HFFc6 (cell line): Measurements from ENCODE around the gene MRPS6. TPM values are rescaled to one million over a fixed set of nuclear protein-coding genes. Genes with fewer than 3 reads are reported as not detected.

ENCODE experiments used
- DNase-seq: peaks from one replicate; pipeline ENCODE4 v3.0.0-alpha.2; 2018
- H3K27ac Mint-ChIP-seq: 2 replicates; pipeline ENCODE4 v1.8.0; 2020; ENCODE audit warnings: mild to moderate bottlenecking, mixed read lengths
- H3K27me3 Mint-ChIP-seq: 2 replicates; pipeline ENCODE4 v1.8.0; 2021; ENCODE audit warnings: mild to moderate bottlenecking, moderate library complexity, mixed read lengths; ENCODE audit not compliant: insufficient read depth
- H3K36me3 Mint-ChIP-seq: 2 replicates; pipeline ENCODE4 v1.8.0; 2021; ENCODE audit warnings: low read depth, mixed read lengths
- H3K4me1 Mint-ChIP-seq: 2 replicates; pipeline ENCODE4 v1.8.0; 2020; ENCODE audit warnings: low read depth, mixed read lengths
- H3K4me3 Mint-ChIP-seq: 2 replicates; pipeline ENCODE4 v1.8.0; 2020; ENCODE audit warnings: mild to moderate bottlenecking, moderate library complexity, mixed read lengths
- H3K9me3 Mint-ChIP-seq: 2 replicates; pipeline ENCODE4 v1.8.0; 2020; ENCODE audit warnings: mild to moderate bottlenecking, mixed read lengths
- CTCF ChIP-seq: fragments of 200-600 bp; sonication (generic); IDR thresholded peaks from 2 replicates; pipeline ENCODE4 v1.5.0; 2021; ENCODE audit warnings: antibody characterized with exemption, mild to moderate bottlenecking
- total RNA-seq, 6 experiments: library from RNA; stranded (reverse); fragmentation: NEBNext Ultra II Directional; extraction: Animal tissue kit (Norgen Biotek cat#: 25700); gene quantifications; 2 replicates in 1 of 6; 3 replicates in 5 of 6; pipeline ENCODE4 v1.2.3, GENCODE V29; 2021

The MRPS6 gene
- total RNA-seq, 6 experiments from 2014 or later, result 57.1 to 89.6 (median 62.8) TPM

GRCh38 chr21:34072145-34073031 is 990 bp upstream of the MRPS6 start:
- Mint-ChIP-seq H3K27me3 (peaks cover 3% of the 10 kb centered on the region; the same call in 1 of the 2 replicates), H3K4me1 (peaks cover 38% of the 10 kb centered on the region), H3K9me3 (no peaks in the 10 kb centered on the region), H3K27ac (peak overlapping the region; percentile 27; the same call in 1 of the 2 replicates), H3K4me3 (peak overlapping the region; percentile 78), H3K36me3 (peaks cover 28% of the 10 kb centered on the region)
- no peak for DNase-seq
- TF ChIP-seq CTCF, result no peak

GRCh38 chr21:34073749-34074282 is 438 bp downstream of the MRPS6 start:
- Mint-ChIP-seq H3K36me3 (peaks cover 39% of the 10 kb centered on the region), H3K9me3 (no peaks in the 10 kb centered on the region), H3K27me3 (peaks cover 3% of the 10 kb centered on the region; the same call in 1 of the 2 replicates), H3K4me1 (peaks cover 53% of the 10 kb centered on the region), H3K4me3 (peak overlapping the region; percentile 96), H3K27ac (peak overlapping the region; percentile 81)
- TF ChIP-seq CTCF, result no peak
- DNase-seq, result no peak

GRCh38 chr21:34074283-34075090 is 1.1 kb downstream of the MRPS6 start:
- H3K4me3 Mint-ChIP-seq, result peak overlapping the region; percentile 96
- peak; percentile 50; the same call in 1 of the 2 replicates for TF ChIP-seq CTCF
- H3K36me3 Mint-ChIP-seq, result peaks cover 42% of the 10 kb centered on the region
- H3K4me1 Mint-ChIP-seq, result peaks cover 59% of the 10 kb centered on the region
- DNase-seq, result no peak
- H3K9me3 Mint-ChIP-seq, result no peaks in the 10 kb centered on the region
- peak overlapping the region; percentile 81 for H3K27ac Mint-ChIP-seq
- H3K27me3 Mint-ChIP-seq, result peaks cover 3% of the 10 kb centered on the region; the same call in 1 of the 2 replicates

GRCh38 chr21:34075091-34075425 is 1.7 kb downstream of the MRPS6 start:
- Mint-ChIP-seq H3K4me1 (peaks cover 65% of the 10 kb centered on the region), H3K27ac (no peak overlapping the region), H3K36me3 (peaks cover 48% of the 10 kb centered on the region), H3K27me3 (peaks cover 3% of the 10 kb centered on the region; the same call in 1 of the 2 replicates), H3K4me3 (peak overlapping the region; percentile 96), H3K9me3 (no peaks in the 10 kb centered on the region)
- no peak for TF ChIP-seq CTCF
- no peak for DNase-seq

- Mint-ChIP-seq H3K4me3 (peak overlapping the region; percentile 96), H3K36me3 (peaks cover 56% of the 10 kb centered on the region), H3K27ac (no peak overlapping the region), H3K4me1 (peaks cover 75% of the 10 kb centered on the region), H3K9me3 (no peaks in the 10 kb centered on the region), H3K27me3 (peaks cover 3% of the 10 kb centered on the region; the same call in 1 of the 2 replicates)
- TF ChIP-seq CTCF, result no peak
- DNase-seq, result no peak
Measured at GRCh38 chr21:34075760-34076660, 2.6 kb downstream of the MRPS6 start.
